Raji (cell line): ENCODE results near the gene OLFM2.

Experiments
- POLR2A ChIP-seq: IDR thresholded peaks from 2 replicates; pipeline ENCODE4 v1.6.1; 2011; ENCODE audit warnings: low read depth, low read length, control low read depth; ENCODE audit not compliant: insufficient read depth

The OLFM2 gene

GRCh38 chr19:9917321-9917720, 19.0 kb downstream of the OLFM2 start:
- TF ChIP-seq POLR2A: no peak

GRCh38 chr19:9916719-9917118, 19.6 kb downstream of the OLFM2 start:
- no peak for TF ChIP-seq POLR2A

- no peak for TF ChIP-seq POLR2A
Observed at GRCh38 chr19:9914315-9915207, 21.8 kb downstream of the OLFM2 start.

- TF ChIP-seq POLR2A: no peak
Observed at GRCh38 chr19:9914001-9914314, 22.4 kb downstream of the OLFM2 start.

GRCh38 chr19:9913237-9914000, 22.9 kb downstream of the OLFM2 start:
- no peak for TF ChIP-seq POLR2A

GRCh38 chr19:9912551-9913236, 23.6 kb downstream of the OLFM2 start:
- TF ChIP-seq POLR2A: no peak

- no peak for TF ChIP-seq POLR2A
Observed at GRCh38 chr19:9911524-9912185, 24.7 kb downstream of the OLFM2 start.

GRCh38 chr19:9910625-9911024, 25.7 kb downstream of the OLFM2 start:
- no peak for TF ChIP-seq POLR2A

GRCh38 chr19:9909251-9909650, 27.1 kb downstream of the OLFM2 start:
- no peak for TF ChIP-seq POLR2A

GRCh38 chr19:9906475-9907087, 29.7 kb downstream of the OLFM2 start:
- TF ChIP-seq POLR2A: no peak

- TF ChIP-seq POLR2A: no peak
Observed at GRCh38 chr19:9903336-9903735, 33.0 kb downstream of the OLFM2 start.

GRCh38 chr19:9901642-9902041, 34.7 kb downstream of the OLFM2 start:
- no peak for TF ChIP-seq POLR2A

GRCh38 chr19:9901020-9901419, 35.3 kb downstream of the OLFM2 start:
- TF ChIP-seq POLR2A: no peak

- no peak for TF ChIP-seq POLR2A
Observed at GRCh38 chr19:9891609-9892373, 44.5 kb downstream of the OLFM2 start.
